OCI-LY3 (cell line): Measurements from ENCODE around the gene KRTAP5-4.

Experiments used
- H2AFZ ChIP-seq: fragments of 200-600, 300-600 bp; shearing (Covaris generic); 2 replicates; pipeline ENCODE4 v1.6.0; 2014; ENCODE audit warnings: antibody characterized with exemption, low read depth, low read length
- H3K27ac ChIP-seq: fragments of 200-600, 300-600 bp; sonication (generic); 2 replicates; pipeline ENCODE4 v1.5.1; 2014; ENCODE audit warnings: mild to moderate bottlenecking, low read length, moderate library complexity, mixed read lengths
- H3K27me3 ChIP-seq: fragments of 200-600, 300-600 bp; sonication (generic); 2 replicates; pipeline ENCODE4 v1.6.1; 2014; ENCODE audit warnings: low read depth, low read length, mixed read lengths
- H3K36me3 ChIP-seq: fragments of 200-600, 300-600 bp; sonication (generic); replicated peaks from 2 replicates; pipeline ENCODE3; 2014; ENCODE audit warnings: low read depth, low read length, mixed read lengths
- H3K4me1 ChIP-seq: fragments of 300-600, 200-600 bp; sonication (generic); 2 replicates; pipeline ENCODE4 v1.6.1; 2014; ENCODE audit warnings: low read length, mixed read lengths
- H3K4me2 ChIP-seq: fragments of 200-600, 300-600 bp; sonication (generic); 2 replicates; pipeline ENCODE4 v1.6.1; 2014; ENCODE audit warnings: low read length, mixed read lengths
- H3K4me3 ChIP-seq: fragments of 300-600, 200-600 bp; sonication (generic); 2 replicates; pipeline ENCODE4 v1.5.1; 2014; ENCODE audit warnings: antibody characterized with exemption, mild to moderate bottlenecking, low read length, moderate library complexity
- H3K79me2 ChIP-seq: fragments of 300-600, 200-600 bp; shearing (Covaris generic); 2 replicates; pipeline ENCODE4 v1.6.1; 2014; ENCODE audit warnings: mild to moderate bottlenecking, low read length, mixed read lengths
- H3K9ac ChIP-seq: fragments of 300-600, 200-600 bp; shearing (Covaris generic); 2 replicates; pipeline ENCODE4 v1.6.0; 2014; ENCODE audit warnings: mild to moderate bottlenecking, low read length, moderate library complexity
- H3K9me3 ChIP-seq: fragments of 200-600, 300-600 bp; shearing (Covaris generic); 2 replicates; pipeline ENCODE4 v1.6.1; 2014; ENCODE audit warnings: low read length, mixed read lengths; ENCODE audit not compliant: insufficient read depth
- H4K20me1 ChIP-seq: fragments of 200-600, 300-600 bp; sonication (generic); 2 replicates; pipeline ENCODE4 v1.6.1; 2016; ENCODE audit warnings: low read length, mixed read lengths; ENCODE audit not compliant: insufficient read depth
- EZH2phosphoT487 ChIP-seq: fragments of 200-600 bp; shearing (Covaris generic); IDR thresholded peaks from 2 replicates; pipeline ENCODE4 v1.6.1; 2018; ENCODE audit warnings: antibody characterized with exemption, mixed run types, low read depth
- TF ChIP-seq, protein P1 (sequence below): fragments of 200-600, 300-600 bp; sonication (generic); IDR thresholded peaks from 2 replicates; pipeline ENCODE4 v1.5.1; 2014; ENCODE audit warnings: antibody characterized with exemption, low read length, low read depth

Gene KRTAP5-4

DNA sequence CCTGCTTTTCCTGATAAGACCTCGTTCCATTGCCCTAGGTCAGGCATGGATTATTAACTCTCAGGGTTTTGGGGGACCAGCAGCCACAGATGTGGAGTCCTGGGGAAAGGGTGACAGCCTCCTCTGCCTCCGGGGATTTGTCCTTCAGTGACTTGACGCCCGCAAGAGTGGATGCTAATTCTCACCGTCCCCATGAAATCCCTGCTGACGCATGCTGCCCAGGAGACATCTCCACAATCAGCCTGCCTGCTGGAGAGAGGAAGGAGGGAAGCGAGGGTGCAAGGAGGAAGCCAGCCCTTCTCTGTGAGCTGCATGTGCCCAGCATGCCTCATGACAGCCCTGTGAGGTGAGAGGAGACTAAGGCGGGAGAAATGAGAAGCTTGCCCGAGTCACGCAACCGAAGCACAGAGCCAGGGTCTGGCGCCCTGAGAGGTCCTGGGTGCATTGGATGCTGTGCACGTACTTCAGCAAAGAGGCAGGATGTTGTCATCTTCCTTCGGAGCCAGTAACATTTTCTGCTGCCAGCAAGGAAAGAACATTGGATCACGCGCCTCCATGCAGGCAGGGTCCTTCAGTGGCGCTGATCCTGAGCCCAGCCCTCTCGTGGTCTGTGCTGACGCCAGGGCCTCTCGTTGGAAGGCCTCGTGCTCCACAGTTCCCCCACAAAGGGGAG lies 47.7 kb upstream of the KRTAP5-4 start:
- Histone ChIP-seq H3K27ac (no peak overlapping the region), H3K4me1 (no peaks in the 10 kb centered on the region), H3K79me2 (no peaks in the 10 kb centered on the region), H4K20me1 (peaks cover 5% of the 10 kb centered on the region; the same call in 1 of the 2 replicates), H3K27me3 (peaks cover 9% of the 10 kb centered on the region), H3K9me3 (no peaks in the 10 kb centered on the region), H3K9ac (no peak overlapping the region), H3K36me3 (no peaks in the 10 kb centered on the region), H2AFZ (no peak overlapping the region), H3K4me2 (no peak overlapping the region), H3K4me3 (no peak overlapping the region)
- no peak for TF ChIP-seq EZH2phosphoT487
- TF ChIP-seq, protein P1, sequence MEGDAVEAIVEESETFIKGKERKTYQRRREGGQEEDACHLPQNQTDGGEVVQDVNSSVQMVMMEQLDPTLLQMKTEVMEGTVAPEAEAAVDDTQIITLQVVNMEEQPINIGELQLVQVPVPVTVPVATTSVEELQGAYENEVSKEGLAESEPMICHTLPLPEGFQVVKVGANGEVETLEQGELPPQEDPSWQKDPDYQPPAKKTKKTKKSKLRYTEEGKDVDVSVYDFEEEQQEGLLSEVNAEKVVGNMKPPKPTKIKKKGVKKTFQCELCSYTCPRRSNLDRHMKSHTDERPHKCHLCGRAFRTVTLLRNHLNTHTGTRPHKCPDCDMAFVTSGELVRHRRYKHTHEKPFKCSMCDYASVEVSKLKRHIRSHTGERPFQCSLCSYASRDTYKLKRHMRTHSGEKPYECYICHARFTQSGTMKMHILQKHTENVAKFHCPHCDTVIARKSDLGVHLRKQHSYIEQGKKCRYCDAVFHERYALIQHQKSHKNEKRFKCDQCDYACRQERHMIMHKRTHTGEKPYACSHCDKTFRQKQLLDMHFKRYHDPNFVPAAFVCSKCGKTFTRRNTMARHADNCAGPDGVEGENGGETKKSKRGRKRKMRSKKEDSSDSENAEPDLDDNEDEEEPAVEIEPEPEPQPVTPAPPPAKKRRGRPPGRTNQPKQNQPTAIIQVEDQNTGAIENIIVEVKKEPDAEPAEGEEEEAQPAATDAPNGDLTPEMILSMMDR: no peak

DNA sequence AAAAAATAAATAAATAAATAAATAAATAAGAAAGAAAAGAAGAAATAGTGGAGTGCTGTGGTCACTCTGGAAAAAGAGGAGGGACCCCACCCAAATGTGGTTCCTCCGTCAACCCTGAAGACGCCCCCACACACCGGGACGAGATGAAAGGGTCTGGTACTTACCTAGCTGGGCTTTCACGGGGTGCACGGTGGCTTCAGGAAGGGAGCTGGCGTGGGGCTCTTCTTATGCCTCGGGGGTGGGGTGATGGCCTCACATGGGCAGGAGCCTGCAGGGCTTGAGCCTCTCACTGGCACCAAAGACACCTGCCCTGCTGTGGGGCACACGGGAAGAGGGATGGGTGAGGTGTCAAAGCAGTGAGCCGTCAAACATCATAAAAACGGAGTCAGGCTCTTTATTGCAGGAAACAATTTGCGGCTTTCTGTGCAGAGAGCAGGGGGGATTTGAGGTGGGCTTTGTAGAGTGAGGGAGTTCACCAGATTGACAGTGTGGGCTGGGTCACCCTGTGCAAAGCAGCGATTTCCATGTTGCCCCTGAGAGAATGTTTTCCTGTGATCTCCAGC lies 47.1 kb upstream of the KRTAP5-4 start:
- TF ChIP-seq, protein P1: no peak
- TF ChIP-seq EZH2phosphoT487: no peak
- Histone ChIP-seq H4K20me1 (peaks cover 5% of the 10 kb centered on the region; the same call in 1 of the 2 replicates), H3K4me2 (no peak overlapping the region), H3K27ac (no peak overlapping the region), H2AFZ (no peak overlapping the region), H3K4me3 (no peak overlapping the region), H3K27me3 (peaks cover 9% of the 10 kb centered on the region; the same call in 1 of the 2 replicates), H3K79me2 (no peaks in the 10 kb centered on the region), H3K9me3 (no peaks in the 10 kb centered on the region), H3K9ac (no peak overlapping the region), H3K36me3 (no peaks in the 10 kb centered on the region), H3K4me1 (no peaks in the 10 kb centered on the region)

DNA sequence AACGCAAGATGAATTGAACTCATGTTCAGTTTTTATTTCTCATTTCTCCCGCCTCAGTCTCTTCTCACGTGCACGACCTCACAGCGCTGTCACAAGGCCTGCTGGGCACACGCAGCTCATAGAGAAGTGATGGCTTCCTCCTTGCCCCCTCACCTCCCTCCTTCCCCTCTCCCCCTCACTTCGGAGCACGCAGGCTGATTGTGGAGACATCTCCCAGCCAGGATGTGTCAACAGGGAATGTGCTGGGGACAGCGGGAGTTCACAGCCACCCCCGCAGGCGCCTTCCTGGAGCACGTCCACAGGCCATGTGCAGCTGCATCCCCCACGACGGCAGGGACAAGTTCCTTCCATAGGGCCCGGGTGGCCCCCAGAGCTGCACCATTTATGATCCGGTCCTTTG lies 46.0 kb upstream of the KRTAP5-4 start:
- Histone ChIP-seq H3K4me2 (no peak overlapping the region), H3K9me3 (no peaks in the 10 kb centered on the region), H3K36me3 (no peaks in the 10 kb centered on the region), H3K4me1 (no peaks in the 10 kb centered on the region), H3K4me3 (no peak overlapping the region), H3K9ac (no peak overlapping the region), H3K79me2 (no peaks in the 10 kb centered on the region), H3K27ac (no peak overlapping the region), H2AFZ (no peak overlapping the region), H4K20me1 (peaks cover 5% of the 10 kb centered on the region; the same call in 1 of the 2 replicates), H3K27me3 (0 out of 2 replicates have a peak, but pooled peaks cover 3% of the 10 kb centered on the region)
- TF ChIP-seq, protein P1: no peak
- TF ChIP-seq EZH2phosphoT487: no peak

DNA sequence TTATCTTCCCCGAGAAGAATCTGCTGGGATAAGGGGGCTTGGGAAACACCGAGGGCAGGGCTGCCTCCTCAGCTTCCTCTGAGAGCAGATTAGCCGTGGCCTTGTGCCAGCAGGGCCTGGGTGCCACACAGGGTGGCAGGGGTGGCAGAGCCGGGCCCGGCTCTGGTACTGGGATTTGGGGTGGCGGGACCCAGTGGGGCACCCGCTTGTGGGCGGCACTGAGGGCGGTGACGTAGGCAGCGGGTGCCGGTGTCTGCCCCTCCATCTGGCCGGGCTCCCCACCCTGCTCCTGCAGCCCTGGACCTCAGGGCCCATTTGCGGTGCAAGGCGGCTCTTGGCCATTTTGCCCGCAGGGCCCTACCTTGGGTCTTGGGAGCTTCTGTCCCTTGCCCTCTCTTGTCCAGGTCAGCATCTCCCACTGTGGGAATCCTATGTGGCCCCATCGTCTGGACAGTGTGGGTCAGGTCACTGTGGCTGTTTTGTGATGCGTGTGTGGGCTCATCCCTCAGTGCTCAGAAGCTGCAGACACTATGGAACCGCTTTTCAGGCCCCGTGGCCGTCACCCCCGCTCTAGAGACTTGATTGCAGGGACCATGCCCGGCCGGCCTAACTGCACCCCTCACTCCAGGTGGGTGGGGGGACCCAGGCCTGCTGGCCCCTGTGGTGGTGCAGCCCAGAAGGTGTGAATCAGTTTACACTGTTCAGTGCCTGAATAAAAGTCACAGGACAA lies 45.3 kb upstream of the KRTAP5-4 start:
- H3K27ac ChIP-seq: no peak overlapping the region
- H3K9ac ChIP-seq: no peak overlapping the region
- H3K27me3 ChIP-seq: 0 out of 2 replicates have a peak, but pooled peaks cover 3% of the 10 kb centered on the region
- H3K79me2 ChIP-seq: no peaks in the 10 kb centered on the region
- H3K36me3 ChIP-seq: no peaks in the 10 kb centered on the region
- H3K9me3 ChIP-seq: no peaks in the 10 kb centered on the region
- no peak overlapping the region for H3K4me2 ChIP-seq
- TF ChIP-seq EZH2phosphoT487: no peak
- TF ChIP-seq, protein P1: no peak
- no peaks in the 10 kb centered on the region for H3K4me1 ChIP-seq
- H3K4me3 ChIP-seq: no peak overlapping the region
- no peak overlapping the region for H2AFZ ChIP-seq
- H4K20me1 ChIP-seq: peaks cover 5% of the 10 kb centered on the region; the same call in 1 of the 2 replicates
